HG03045 (cell line): ENCODE results near the gene JARID2.

Source experiments
- ATAC-seq: cut with Tn5 transposase; IDR thresholded peaks from one replicate; pipeline ENCODE4 v1.9.1; 2021; ENCODE audit warnings: mild to moderate bottlenecking, moderate library complexity; ENCODE audit not compliant: unreplicated experiment

Gene JARID2

DNA sequence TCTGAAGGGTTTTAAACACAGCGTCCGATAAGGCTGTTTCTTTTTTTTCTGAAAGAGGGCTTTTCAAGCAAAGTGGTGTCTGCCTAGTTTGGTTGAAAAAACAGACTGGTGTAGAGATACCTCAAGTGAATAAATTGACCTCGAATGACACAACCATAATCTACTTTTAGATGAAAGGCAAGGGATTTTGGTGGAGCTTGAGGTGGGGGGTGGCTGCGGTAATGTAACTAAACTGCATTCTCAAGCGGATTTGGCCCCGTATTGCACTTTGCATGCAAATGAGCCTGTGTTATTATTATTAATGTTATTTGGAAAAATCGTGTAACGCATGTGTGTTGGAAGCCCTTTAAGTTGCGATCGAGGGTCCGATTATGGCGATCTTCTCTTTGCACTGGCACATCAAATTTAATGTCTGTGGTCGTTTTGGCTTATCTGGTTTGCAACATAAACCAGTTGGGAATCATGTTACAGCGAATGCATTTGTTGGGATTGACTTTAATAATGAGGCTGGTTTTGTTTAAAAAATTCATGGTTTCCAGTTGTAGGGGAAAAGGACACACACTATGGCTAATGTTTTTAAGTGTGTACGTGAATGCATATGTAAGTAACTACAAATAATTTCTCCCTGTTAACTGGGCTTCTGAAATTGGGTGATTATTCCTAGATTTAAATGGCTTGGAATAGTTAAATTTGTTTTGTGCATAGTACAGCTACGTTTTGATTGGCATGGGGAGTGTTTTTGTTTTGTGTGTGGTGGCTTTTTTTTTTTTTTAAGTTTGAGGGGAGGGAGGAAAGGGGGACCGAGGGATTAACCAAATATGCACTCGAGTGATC is 1.0 kb downstream of the JARID2 start:
- ATAC-seq, result no peak

DNA sequence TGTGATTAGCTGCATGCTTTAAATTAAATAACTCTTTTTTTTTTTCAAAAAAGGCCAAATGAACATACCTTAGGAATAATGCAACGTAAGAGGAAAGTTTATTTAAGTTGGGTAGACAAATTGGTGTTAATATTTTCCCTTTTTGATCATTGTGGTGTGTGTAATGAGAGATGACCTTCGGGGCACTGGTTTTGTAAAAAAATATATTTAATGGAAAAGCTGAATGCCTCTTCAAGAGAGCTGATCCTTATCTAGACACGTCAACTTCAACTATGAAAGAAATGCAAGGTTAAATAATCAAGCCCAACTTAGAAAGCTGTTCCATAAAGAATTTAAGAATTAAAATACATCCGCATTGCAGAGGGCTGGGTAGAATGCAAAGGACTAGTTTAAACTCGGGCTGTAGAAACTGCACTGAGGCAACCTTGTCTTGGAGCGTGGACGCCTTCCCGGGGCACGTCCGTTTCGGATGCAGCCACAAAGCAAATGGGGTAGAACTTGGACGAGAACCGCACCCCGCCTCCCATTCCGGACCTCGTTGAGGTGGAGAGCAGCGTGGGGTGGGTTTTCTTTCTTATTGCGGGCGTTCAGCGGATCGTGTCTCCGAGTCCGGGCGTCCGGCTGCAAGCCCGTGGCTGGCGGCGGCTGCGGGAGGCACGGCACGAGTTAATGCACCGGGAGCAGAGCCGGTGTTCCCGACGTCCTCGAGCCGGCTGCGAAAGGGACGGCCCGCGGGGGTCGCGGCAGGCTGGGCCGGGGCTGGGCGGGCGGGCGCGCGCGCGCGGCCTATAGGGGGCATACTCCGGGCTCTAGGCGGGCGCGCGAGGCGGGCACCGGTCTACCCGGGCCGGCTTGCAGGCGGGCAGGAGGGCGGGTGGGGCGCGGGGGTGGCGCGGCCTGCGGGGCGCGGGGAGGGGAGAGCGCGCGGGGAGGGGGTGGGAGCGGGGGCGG is 1.9 kb downstream of the JARID2 start:
- ATAC-seq, result peak; percentile 14

- ATAC-seq, result peak; percentile 39
Measured at GRCh38 chr6:15248451-15249370, 2.8 kb downstream of the JARID2 start.

DNA sequence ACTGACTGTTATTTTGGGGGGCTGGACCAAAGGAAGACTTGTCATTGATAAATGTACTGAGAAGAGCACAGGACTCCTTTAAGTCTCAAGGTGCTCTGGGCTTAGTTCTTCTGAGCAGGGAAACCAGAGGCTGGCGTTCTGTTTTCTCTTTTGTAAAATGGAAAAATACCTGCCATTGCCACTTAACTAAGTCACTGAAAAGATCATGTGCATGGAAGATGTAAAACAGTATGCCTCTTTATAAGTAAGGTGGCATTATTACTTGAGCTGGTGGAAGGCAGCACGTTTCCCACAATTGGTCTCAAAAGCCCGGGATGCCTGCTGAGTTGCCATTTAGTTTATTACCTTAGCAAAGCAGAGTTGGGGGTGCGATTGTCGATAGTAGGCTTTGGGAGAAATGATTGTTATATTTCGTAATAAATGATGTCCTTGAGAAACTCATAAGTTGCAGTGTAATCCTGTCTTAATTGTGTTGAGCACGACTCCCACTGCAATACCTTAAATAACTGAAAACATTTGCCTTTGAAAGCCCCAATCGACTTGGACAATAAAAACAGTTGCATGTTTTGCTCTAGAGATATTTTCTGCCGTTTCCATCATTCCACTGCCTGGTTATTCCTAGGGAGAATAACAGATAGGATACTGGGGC is 3.6 kb downstream of the JARID2 start:
- ATAC-seq, result no peak

GRCh38 chr6:15250187-15251168 is 4.6 kb downstream of the JARID2 start:
- ATAC-seq, result no peak

GRCh38 chr6:15252195-15252594 is 6.3 kb downstream of the JARID2 start:
- no peak for ATAC-seq

DNA sequence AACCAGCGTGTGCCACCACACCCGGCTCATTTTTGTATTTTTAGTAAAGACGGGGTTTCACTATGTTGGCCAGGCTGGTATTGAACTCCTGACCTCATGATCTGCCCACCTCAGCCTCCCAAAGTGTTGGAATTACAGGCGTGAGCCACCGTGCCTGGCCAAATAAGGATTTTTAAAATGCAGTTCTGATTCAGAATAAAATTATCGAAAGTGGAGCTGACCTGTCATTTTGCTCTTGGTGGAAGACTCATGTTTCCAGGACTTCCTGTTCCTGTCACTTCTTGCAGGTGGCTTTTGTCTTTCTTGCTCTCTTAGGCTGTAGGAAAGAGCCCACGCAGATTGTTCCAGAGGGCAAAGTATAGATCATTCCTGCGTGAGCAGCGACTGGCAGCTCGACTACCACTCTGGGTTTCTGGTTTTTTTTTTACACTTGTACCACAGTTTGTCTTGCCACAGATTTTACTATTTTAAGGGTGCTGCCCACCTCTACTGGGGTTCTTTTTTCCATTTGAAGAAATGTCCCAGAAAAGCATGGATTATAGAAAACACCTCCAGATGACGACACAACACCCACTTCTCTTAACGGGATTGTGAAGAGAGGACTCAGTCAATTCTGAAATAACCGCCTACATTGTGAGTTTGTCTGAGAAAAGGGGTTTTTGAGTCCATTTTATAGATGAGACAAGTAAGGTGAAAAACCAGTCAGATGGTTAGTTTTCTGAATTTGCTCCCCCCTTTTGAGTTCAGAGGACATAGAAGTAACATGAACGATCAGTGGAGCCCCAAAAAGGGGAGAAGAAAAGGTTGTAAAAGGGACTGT is 7.5 kb downstream of the JARID2 start:
- no peak for ATAC-seq

DNA sequence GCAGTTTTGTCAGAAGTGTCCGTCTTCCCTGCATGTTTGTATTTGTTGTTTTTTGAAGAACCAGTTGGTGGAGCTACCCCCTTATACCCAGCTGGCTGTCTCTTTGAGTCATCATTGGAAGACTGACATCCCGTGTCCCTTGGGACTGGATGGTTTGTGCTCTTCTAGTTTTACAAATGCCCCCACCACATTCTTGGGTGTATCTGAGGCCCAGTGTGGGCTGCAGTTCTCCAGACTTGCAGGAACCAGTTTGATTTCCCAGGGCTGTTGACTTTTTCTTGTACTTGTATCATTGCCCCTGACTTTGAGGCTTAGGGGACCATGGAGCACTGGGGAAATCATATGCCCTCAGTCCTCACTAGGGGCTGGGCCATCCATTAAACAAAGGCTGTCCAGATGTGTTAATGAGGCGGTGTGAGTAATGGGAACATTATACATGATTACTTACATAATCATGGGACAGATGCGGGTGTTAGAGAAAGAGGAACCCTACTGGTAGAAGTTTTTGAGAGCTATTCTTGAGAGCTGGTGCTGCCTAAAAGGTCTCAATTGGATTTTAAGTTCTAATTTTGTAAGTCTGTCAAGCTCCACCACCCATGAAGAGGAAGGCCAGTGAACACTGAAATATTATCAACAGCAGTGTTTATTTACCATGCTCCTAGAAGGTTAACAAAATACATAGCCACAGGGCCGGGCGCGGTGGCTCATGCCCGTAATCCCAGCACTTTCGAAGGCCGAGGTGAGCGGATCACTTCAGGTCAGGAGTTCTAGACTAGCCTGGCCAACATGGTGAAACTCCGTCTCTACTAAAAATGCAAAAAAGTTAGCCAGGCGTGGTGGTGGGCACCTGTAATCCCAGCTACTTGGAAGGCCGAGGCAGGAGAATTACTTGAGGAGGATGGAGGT is 8.5 kb downstream of the JARID2 start:
- no peak for ATAC-seq

DNA sequence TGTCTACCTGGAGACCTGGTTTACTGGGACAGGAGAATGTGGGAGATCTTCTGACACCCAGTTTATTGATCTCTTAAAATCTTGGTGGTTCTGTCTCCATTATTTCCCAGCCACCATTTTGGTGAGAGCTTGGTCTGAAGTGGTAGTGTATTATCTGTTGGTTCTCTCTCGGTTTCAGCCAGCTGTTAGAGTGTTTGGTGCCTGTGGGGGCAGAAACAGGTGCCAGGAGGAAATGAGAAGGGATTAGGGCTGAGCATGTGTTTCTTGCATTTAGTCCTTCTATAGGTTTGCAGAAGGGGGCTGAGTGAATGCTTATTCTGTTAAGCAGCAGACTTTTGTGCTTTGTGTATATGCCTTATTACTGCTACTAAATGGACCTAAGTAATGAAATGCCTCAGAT is 9.6 kb downstream of the JARID2 start:
- peak; percentile 59 for ATAC-seq

DNA sequence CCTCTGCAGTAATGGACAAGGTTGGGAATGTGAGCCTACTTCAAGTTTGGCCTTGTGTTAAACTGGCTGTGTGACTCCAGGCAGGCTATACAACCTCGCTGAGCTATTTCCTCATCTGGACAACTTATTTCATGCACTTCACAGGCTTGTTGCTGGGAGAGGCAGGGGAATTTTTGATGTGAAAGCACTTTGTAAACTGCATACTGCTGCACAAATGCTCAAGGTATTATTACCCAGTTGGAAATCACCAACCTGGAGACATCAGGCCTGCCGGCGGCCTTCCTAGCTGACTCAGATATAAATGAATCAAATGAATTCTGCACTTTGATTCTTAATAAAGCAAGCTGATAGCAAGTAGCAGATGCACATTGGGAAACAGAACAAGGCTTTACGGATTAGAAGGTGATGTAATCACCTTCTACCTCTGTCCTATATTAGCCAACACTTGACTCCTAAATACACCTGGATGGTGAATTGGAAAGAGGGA is 10.1 kb downstream of the JARID2 start:
- peak; percentile 8 for ATAC-seq

DNA sequence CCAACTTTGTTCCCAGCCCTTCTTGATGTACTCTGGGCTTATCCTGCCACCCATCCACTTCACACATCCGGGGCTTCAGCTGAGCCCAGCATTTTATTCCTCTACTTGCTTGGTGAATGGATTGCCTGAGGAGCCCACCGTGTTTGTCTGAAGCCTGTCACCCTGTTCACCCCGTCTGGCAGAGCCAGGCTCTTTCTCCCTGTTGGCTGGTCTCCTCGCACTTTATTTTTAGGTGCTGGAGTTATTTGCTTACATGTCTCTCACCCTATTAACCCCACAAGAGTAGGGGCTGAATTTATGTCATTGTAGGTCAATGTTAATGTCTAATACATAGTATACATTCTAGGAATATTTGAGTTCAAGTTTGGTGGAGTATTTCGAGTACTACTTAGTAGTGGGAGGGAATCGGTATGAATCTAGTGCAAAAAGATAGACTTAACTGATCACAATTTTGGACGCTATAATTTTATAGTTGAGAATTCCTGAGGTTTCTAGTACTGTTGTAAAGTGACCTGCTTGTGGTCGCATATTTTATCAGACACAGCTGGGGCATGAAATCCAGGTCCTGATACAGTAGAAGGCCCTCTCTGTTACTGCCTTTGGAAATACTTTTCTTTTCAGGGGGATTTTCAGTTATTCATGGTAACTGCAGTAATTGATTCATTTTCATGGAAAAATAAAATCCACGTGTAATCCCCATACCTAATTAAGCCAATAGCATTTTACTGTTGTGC is 10.8 kb downstream of the JARID2 start:
- no peak for ATAC-seq

DNA sequence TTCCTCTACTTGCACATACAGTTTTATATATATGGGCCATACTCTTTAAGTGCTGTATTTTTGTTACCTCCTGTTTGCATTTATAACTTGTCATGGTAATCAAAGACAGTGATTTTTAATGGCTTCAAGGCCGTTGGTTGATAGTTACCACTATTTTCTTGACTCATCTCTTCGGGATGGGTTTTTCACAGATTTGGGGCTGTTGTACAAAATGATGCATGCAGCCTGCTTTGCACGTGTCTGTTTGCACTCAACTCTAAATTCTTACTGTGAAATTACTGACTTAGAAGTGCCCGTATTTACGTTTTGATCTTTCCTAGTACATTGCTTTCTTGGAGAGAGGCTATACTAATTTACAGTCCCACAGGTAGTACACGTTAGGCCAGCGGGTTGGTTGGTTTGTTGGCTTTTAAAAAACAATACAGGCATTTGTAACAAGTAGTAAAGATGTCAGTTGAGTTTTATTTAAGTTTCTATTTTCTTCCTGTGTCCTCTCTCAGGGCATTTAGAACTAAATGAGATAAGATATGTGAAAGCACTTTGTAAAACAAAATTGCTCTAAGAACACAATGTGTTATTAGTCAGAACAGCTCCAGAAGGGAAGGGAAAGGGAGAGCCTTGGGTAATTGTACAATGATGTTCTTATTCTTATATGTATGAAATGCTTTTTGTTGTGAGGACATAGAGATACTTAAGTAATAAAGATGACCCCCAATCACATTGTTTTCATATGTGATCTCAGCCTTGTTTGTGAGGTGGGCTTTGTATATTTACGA is 11.7 kb downstream of the JARID2 start:
- ATAC-seq, result no peak

DNA sequence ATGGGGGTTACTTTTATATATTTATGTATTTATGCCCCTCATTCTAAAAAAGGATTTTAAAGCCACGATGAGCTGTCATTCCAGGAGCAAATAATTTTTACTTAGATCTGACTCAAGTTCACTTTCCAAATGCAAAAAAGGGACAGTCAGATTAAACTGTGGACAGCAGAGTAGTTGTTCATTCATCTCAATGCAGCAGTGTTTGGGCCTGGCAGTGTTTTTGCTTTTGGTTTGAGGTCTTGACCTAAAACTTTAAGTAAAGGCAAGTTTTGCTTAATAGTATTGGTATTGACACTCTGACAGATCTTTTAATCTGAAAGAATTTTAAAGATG is 13.9 kb downstream of the JARID2 start:
- no peak for ATAC-seq

DNA sequence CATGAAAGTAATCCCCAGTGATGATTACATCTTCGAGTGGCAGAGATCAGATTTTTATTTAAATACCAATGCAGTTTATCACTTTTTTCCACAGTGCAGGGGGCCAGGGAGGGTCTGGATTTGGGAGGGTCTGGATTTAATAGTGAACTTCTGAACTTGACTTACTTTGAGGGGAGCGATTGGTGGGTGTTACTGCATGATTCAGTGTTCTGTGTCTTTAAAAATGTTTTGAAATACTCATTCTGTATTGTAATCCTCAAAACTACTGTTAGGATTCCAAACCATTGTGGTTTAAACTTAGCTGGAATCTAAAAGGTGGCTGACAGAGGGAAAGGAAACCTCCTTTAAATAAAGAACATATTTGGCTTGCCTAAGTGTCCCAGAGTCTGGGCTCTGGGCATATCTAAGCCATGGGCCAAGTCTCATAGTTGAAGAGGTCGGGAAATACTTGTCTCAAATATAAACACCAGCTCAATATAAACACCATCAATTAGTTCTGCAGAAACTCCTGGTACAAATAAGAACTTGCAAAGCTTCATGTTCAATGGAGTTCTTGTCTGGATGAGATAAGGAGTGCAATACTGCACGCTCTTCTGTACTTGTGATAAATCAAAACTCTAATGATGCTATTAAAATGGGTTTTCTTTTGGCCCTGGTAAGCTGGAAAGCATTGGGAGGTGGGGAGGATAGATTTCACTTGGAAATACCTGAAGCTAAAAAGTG is 14.4 kb downstream of the JARID2 start:
- ATAC-seq, result no peak

DNA sequence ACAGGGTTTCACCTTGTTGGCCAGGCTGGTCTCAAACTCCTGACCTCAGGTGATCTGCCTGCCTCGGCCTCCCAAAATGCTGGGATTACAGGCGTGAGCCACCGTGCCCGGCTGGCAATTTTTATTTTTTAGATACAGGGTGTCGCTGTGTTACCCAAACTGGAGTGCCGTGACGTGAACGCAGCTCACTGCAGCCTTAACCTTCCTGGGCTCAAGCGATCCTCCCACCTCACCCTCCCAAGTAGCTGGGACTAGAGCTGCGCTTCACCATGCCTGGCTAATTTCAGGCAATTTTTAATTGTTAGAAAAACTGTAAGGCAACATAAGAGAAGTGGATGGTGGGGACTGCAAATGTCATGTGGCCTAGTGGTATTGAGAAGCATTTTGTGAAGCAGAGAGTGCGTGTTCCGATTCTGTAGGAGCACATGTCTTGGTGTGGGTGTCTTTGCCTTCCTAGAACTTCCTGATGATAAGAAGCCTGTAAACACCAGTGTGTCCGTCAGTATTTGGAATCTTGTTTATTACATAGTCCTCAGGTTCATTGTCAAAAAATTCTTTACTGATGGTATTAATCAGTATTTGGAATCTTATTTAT is 18.0 kb downstream of the JARID2 start:
- ATAC-seq, result no peak
